ENCODE results near the gene FAM184A. TPM values are rescaled to one million over a fixed set of nuclear protein-coding genes. Genes with fewer than 3 reads are reported as not detected.

The FAM184A gene
- total RNA-seq, 2 experiments from 2014 or later = 7.6 to 10.8 TPM

GRCh38 chr6:118970866-118971265 is 107.6 kb downstream of the FAM184A start:
- ChIA-PET CTCF (interaction anchor here (1.9 to 11.0 kb wide), 2 partner anchors 141 to 158 kb away, joined by 6 to 200 read pairs; no protein-coding TSS in a partner anchor), POLR2A (no interaction called here)
- Mint-ChIP-seq H3K36me3 (no peaks in the 10 kb centered on the region), H3K27ac (no peak overlapping the region), H3K27me3 (no peaks in the 10 kb centered on the region), H3K9me3 (no peaks in the 10 kb centered on the region), H3K4me3 (no peak overlapping the region), H3K4me1 (ENCODE audit: low read depth) (no peaks in the 10 kb centered on the region)
- intact Hi-C loops (cut with micrococcal nuclease) = no loop called here
- no peak for DNase-seq

GRCh38 chr6:118968416-118968815 is 110.0 kb downstream of the FAM184A start:
- no peaks in the 10 kb centered on the region for H3K36me3 Mint-ChIP-seq
- no peak for DNase-seq
- no peaks in the 10 kb centered on the region for H3K4me1 Mint-ChIP-seq (ENCODE audit: low read depth)
- POLR2A ChIA-PET = no interaction called here
- CTCF ChIA-PET = interaction anchor here (0.7 to 11.0 kb wide), 6 partner anchors 9 to 174 kb away, joined by 3 to 200 read pairs (median 4); no protein-coding TSS in a partner anchor
- H3K4me3 Mint-ChIP-seq = no peak overlapping the region
- H3K9me3 Mint-ChIP-seq = no peaks in the 10 kb centered on the region
- no peak overlapping the region for H3K27ac Mint-ChIP-seq
- intact Hi-C loops (cut with micrococcal nuclease) = loop anchor here (1.0 kb wide), 1 partner anchor 142 kb away; no protein-coding TSS in a partner anchor
- H3K27me3 Mint-ChIP-seq = no peaks in the 10 kb centered on the region

GRCh38 chr6:118967239-118967638 is 111.2 kb downstream of the FAM184A start:
- H3K9me3 Mint-ChIP-seq = no peaks in the 10 kb centered on the region
- H3K4me3 Mint-ChIP-seq = no peak overlapping the region
- H3K36me3 Mint-ChIP-seq = no peaks in the 10 kb centered on the region
- intact Hi-C loops (cut with micrococcal nuclease) = no loop called here
- no peaks in the 10 kb centered on the region for H3K4me1 Mint-ChIP-seq (ENCODE audit: low read depth)
- H3K27ac Mint-ChIP-seq = no peak overlapping the region
- H3K27me3 Mint-ChIP-seq = no peaks in the 10 kb centered on the region
- ChIA-PET CTCF (interaction anchor here (1.8 to 11.0 kb wide), 2 partner anchors 145 to 162 kb away, joined by 5 to 200 read pairs; no protein-coding TSS in a partner anchor), POLR2A (no interaction called here)
- DNase-seq = no peak

GRCh38 chr6:118965843-118966370 is 112.6 kb downstream of the FAM184A start:
- Mint-ChIP-seq H3K27ac (no peak overlapping the region), H3K4me3 (no peak overlapping the region), H3K4me1 (ENCODE audit: low read depth) (no peaks in the 10 kb centered on the region), H3K27me3 (no peaks in the 10 kb centered on the region), H3K36me3 (no peaks in the 10 kb centered on the region), H3K9me3 (no peaks in the 10 kb centered on the region)
- intact Hi-C loops (cut with micrococcal nuclease) = no loop called here
- DNase-seq = no peak
- ChIA-PET POLR2A (no interaction called here), CTCF (interaction anchor here (1.4 to 11.0 kb wide), 2 partner anchors 112 to 146 kb away, joined by 4 to 200 read pairs; partner anchors contain the start of gene FAM184A)

GRCh38 chr6:118965371-118965770 is 113.1 kb downstream of the FAM184A start:
- DNase-seq = no peak
- H3K27ac Mint-ChIP-seq = no peak overlapping the region
- no peaks in the 10 kb centered on the region for H3K27me3 Mint-ChIP-seq
- H3K4me3 Mint-ChIP-seq = no peak overlapping the region
- CTCF ChIA-PET = interaction anchor here (1.2 to 11.0 kb wide), 3 partner anchors 113 to 163 kb away, joined by 3 to 200 read pairs (median 4); partner anchors contain the start of gene FAM184A
- POLR2A ChIA-PET = no interaction called here
- no peaks in the 10 kb centered on the region for H3K36me3 Mint-ChIP-seq
- intact Hi-C loops (cut with micrococcal nuclease) = no loop called here
- H3K9me3 Mint-ChIP-seq = no peaks in the 10 kb centered on the region
- H3K4me1 Mint-ChIP-seq (ENCODE audit: low read depth) = no peaks in the 10 kb centered on the region

- H3K27me3 Mint-ChIP-seq = no peaks in the 10 kb centered on the region
- ChIA-PET POLR2A (no interaction called here), CTCF (interaction anchor here (0.7 to 11.0 kb wide), 7 partner anchors 9 to 155 kb away, joined by 3 to 200 read pairs (median 4); partner anchors contain the start of gene MCM9)
- no peaks in the 10 kb centered on the region for H3K36me3 Mint-ChIP-seq
- intact Hi-C loops (cut with micrococcal nuclease) = loop anchor here (1.0 kb wide), 1 partner anchor 147 kb away; no protein-coding TSS in a partner anchor
- peaks cover 6% of the 10 kb centered on the region for H3K4me1 Mint-ChIP-seq (ENCODE audit: low read depth)
- H3K9me3 Mint-ChIP-seq = no peaks in the 10 kb centered on the region
- H3K4me3 Mint-ChIP-seq = no peak overlapping the region
- DNase-seq = no peak
- no peak overlapping the region for H3K27ac Mint-ChIP-seq
Measured at GRCh38 chr6:118963003-118963402, 115.5 kb downstream of the FAM184A start.

- Mint-ChIP-seq H3K27ac (no peak overlapping the region), H3K27me3 (no peaks in the 10 kb centered on the region), H3K9me3 (no peaks in the 10 kb centered on the region), H3K4me3 (no peak overlapping the region), H3K36me3 (no peaks in the 10 kb centered on the region), H3K4me1 (ENCODE audit: low read depth) (peaks cover 6% of the 10 kb centered on the region)
- ChIA-PET POLR2A (no interaction called here), CTCF (interaction anchor here (1.0 to 1.7 kb wide), 3 partner anchors 8 to 169 kb away, joined by 4 to 15 read pairs (median 5); no protein-coding TSS in a partner anchor)
- intact Hi-C loops (cut with micrococcal nuclease) = no loop called here
- DNase-seq = no peak
Measured at GRCh38 chr6:118959903-118960302, 118.6 kb downstream of the FAM184A start.

- Mint-ChIP-seq H3K27me3 (no peaks in the 10 kb centered on the region), H3K36me3 (no peaks in the 10 kb centered on the region), H3K4me1 (ENCODE audit: low read depth) (no peaks in the 10 kb centered on the region), H3K9me3 (peaks cover 19% of the 10 kb centered on the region), H3K27ac (no peak overlapping the region), H3K4me3 (no peak overlapping the region)
- POLR2A ChIA-PET = no interaction called here
- intact Hi-C loops (cut with micrococcal nuclease) = no loop called here
- no peak for DNase-seq
- CTCF ChIA-PET = interaction anchor here (1.0 kb wide), 1 partner anchor 157 kb away, joined by 5 read pairs; no protein-coding TSS in a partner anchor
Measured at GRCh38 chr6:118953391-118953790, 125.1 kb downstream of the FAM184A start.

- intact Hi-C loops (cut with micrococcal nuclease) = no loop called here
- Mint-ChIP-seq H3K27me3 (no peaks in the 10 kb centered on the region), H3K4me1 (ENCODE audit: low read depth) (no peaks in the 10 kb centered on the region), H3K4me3 (no peak overlapping the region), H3K36me3 (no peaks in the 10 kb centered on the region), H3K9me3 (peaks cover 19% of the 10 kb centered on the region), H3K27ac (no peak overlapping the region)
- CTCF ChIA-PET = interaction anchor here (1.0 kb wide), 1 partner anchor 158 kb away, joined by 5 read pairs; no protein-coding TSS in a partner anchor
- DNase-seq = no peak
- POLR2A ChIA-PET = no interaction called here
Measured at GRCh38 chr6:118952683-118953082, 125.8 kb downstream of the FAM184A start.

- Mint-ChIP-seq H3K36me3 (peaks cover 19% of the 10 kb centered on the region), H3K27ac (no peak overlapping the region)
Measured at GRCh38 chr6:118945217-118945616, 133.2 kb downstream of the FAM184A start.

GRCh38 chr6:118940770-118941169 is 137.7 kb downstream of the FAM184A start:
- Mint-ChIP-seq H3K27me3 (no peaks in the 10 kb centered on the region), H3K9me3 (peaks cover 35% of the 10 kb centered on the region), H3K4me1 (ENCODE audit: low read depth) (peaks cover 4% of the 10 kb centered on the region), H3K36me3 (peaks cover 36% of the 10 kb centered on the region), H3K4me3 (no peak overlapping the region), H3K27ac (no peak overlapping the region)
- CTCF ChIA-PET = interaction anchor here (0.6 kb wide), 1 partner anchor 406 kb away, joined by 3 read pairs; no protein-coding TSS in a partner anchor
- POLR2A ChIA-PET = no interaction called here
- intact Hi-C loops (cut with micrococcal nuclease) = no loop called here
- no peak for DNase-seq

More at GRCh38 chr6:118945217-118945616, 133.2 kb downstream of the FAM184A start:
- H3K9me3 Mint-ChIP-seq = peaks cover 62% of the 10 kb centered on the region
- H3K27me3 Mint-ChIP-seq = no peaks in the 10 kb centered on the region
- no peak overlapping the region for H3K4me3 Mint-ChIP-seq
- intact Hi-C loops (cut with micrococcal nuclease) = no loop called here
- no peaks in the 10 kb centered on the region for H3K4me1 Mint-ChIP-seq (ENCODE audit: low read depth)
- no peak for DNase-seq
- ChIA-PET CTCF (interaction anchor here (0.7 kb wide), 1 partner anchor 166 kb away, joined by 3 read pairs; no protein-coding TSS in a partner anchor), POLR2A (no interaction called here)

- no peaks in the 10 kb centered on the region for H3K27me3 Mint-ChIP-seq
- POLR2A ChIA-PET = interaction anchor here (0.6 kb wide), 1 partner anchor 227 kb away, joined by 4 read pairs; no protein-coding TSS in a partner anchor
- peaks cover 9% of the 10 kb centered on the region for H3K4me1 Mint-ChIP-seq (ENCODE audit: low read depth)
- H3K36me3 Mint-ChIP-seq = peaks cover 31% of the 10 kb centered on the region
- CTCF ChIA-PET = no interaction called here
- H3K27ac Mint-ChIP-seq = no peak overlapping the region
- peaks cover 24% of the 10 kb centered on the region for H3K9me3 Mint-ChIP-seq
- intact Hi-C loops (cut with micrococcal nuclease) = no loop called here
- no peak for DNase-seq
- no peak overlapping the region for H3K4me3 Mint-ChIP-seq
Measured at GRCh38 chr6:118939683-118940082, 138.8 kb downstream of the FAM184A start.
